Measurements from ENCODE around the gene SRBD1.

SRBD1 gene

GRCh38 chr2:45396671-45397070 is 214.4 kb downstream of the SRBD1 start:
- WGBS, 2 experiments (ENCODE audit: insufficient coverage in 2 of 2) = 90 to 100% methylated on average over 1 of the region's 1 CpG

GRCh38 chr2:45394842-45395241 is 216.2 kb downstream of the SRBD1 start:
- Histone ChIP-seq H3K4me3 (ENCODE audit: extremely low read depth, insufficient read depth, low read length, poor library complexity, severe bottlenecking) (no peak overlapping the region), H3K36me3 (ENCODE audit: control insufficient read depth, insufficient read depth, low read length) (no peaks in the 10 kb centered on the region), H3K9me3 (ENCODE audit: control insufficient read depth, low read length) (no peaks in the 10 kb centered on the region), H3K27ac (ENCODE audit: low read depth, low read length, severe bottlenecking) (no peak overlapping the region), H3K4me1 (ENCODE audit: control insufficient read depth, insufficient read depth, low read length, poor library complexity, severe bottlenecking) (peaks cover 24% of the 10 kb centered on the region)
- WGBS, 2 experiments (ENCODE audit: insufficient coverage in 2 of 2) = 81 to 88% methylated on average over 4 to 7 of the region's 8 CpGs

More at GRCh38 chr2:45396671-45397070, 214.4 kb downstream of the SRBD1 start:
- no peaks in the 10 kb centered on the region for H3K36me3 ChIP-seq (ENCODE audit: control insufficient read depth, insufficient read depth, low read length)
- peaks cover 7% of the 10 kb centered on the region for H3K4me1 ChIP-seq (ENCODE audit: control insufficient read depth, insufficient read depth, low read length, poor library complexity, severe bottlenecking)
- no peak overlapping the region for H3K27ac ChIP-seq (ENCODE audit: low read depth, low read length, severe bottlenecking)
- no peaks in the 10 kb centered on the region for H3K9me3 ChIP-seq (ENCODE audit: control insufficient read depth, low read length)
- no peak overlapping the region for H3K4me3 ChIP-seq (ENCODE audit: extremely low read depth, insufficient read depth, low read length, poor library complexity, severe bottlenecking)

- Histone ChIP-seq H3K4me1 (ENCODE audit: control insufficient read depth, insufficient read depth, low read length, poor library complexity, severe bottlenecking) (peaks cover 26% of the 10 kb centered on the region), H3K36me3 (ENCODE audit: control insufficient read depth, insufficient read depth, low read length) (no peaks in the 10 kb centered on the region), H3K9me3 (ENCODE audit: control insufficient read depth, low read length) (no peaks in the 10 kb centered on the region), H3K4me3 (ENCODE audit: extremely low read depth, insufficient read depth, low read length, poor library complexity, severe bottlenecking) (no peak overlapping the region), H3K27ac (ENCODE audit: low read depth, low read length, severe bottlenecking) (no peak overlapping the region)
Measured at GRCh38 chr2:45394216-45394615, 216.9 kb downstream of the SRBD1 start.

GRCh38 chr2:45391866-45392265 is 219.2 kb downstream of the SRBD1 start:
- Histone ChIP-seq H3K4me3 (ENCODE audit: extremely low read depth, insufficient read depth, low read length, poor library complexity, severe bottlenecking) (no peak overlapping the region), H3K4me1 (ENCODE audit: control insufficient read depth, insufficient read depth, low read length, poor library complexity, severe bottlenecking) (peaks cover 26% of the 10 kb centered on the region), H3K9me3 (ENCODE audit: control insufficient read depth, low read length) (no peaks in the 10 kb centered on the region), H3K36me3 (ENCODE audit: control insufficient read depth, insufficient read depth, low read length) (peaks cover 9% of the 10 kb centered on the region), H3K27ac (ENCODE audit: low read depth, low read length, severe bottlenecking) (no peak overlapping the region)

- H3K4me1 ChIP-seq (ENCODE audit: control insufficient read depth, insufficient read depth, low read length, poor library complexity, severe bottlenecking) = peaks cover 26% of the 10 kb centered on the region
- H3K36me3 ChIP-seq (ENCODE audit: control insufficient read depth, insufficient read depth, low read length) = peaks cover 9% of the 10 kb centered on the region
- H3K27ac ChIP-seq (ENCODE audit: low read depth, low read length, severe bottlenecking) = no peak overlapping the region
- H3K4me3 ChIP-seq (ENCODE audit: extremely low read depth, insufficient read depth, low read length, poor library complexity, severe bottlenecking) = no peak overlapping the region
- H3K9me3 ChIP-seq (ENCODE audit: control insufficient read depth, low read length) = no peaks in the 10 kb centered on the region
- whole genome bisulfite sequencing, 2 experiments (ENCODE audit: insufficient coverage in 2 of 2) = 39 to 73% methylated on average over 2 of the region's 3 CpGs
Measured at GRCh38 chr2:45390861-45391260, 220.2 kb downstream of the SRBD1 start.

GRCh38 chr2:45390441-45390840 is 220.6 kb downstream of the SRBD1 start:
- Histone ChIP-seq H3K9me3 (ENCODE audit: control insufficient read depth, low read length) (no peaks in the 10 kb centered on the region), H3K4me3 (ENCODE audit: extremely low read depth, insufficient read depth, low read length, poor library complexity, severe bottlenecking) (no peak overlapping the region), H3K36me3 (ENCODE audit: control insufficient read depth, insufficient read depth, low read length) (peaks cover 9% of the 10 kb centered on the region), H3K4me1 (ENCODE audit: control insufficient read depth, insufficient read depth, low read length, poor library complexity, severe bottlenecking) (peaks cover 26% of the 10 kb centered on the region), H3K27ac (ENCODE audit: low read depth, low read length, severe bottlenecking) (peak overlapping the region; percentile 33)
- WGBS, 2 experiments (ENCODE audit: insufficient coverage in 2 of 2) = 33 to 50% methylated on average over 2 of the region's 2 CpGs

GRCh38 chr2:45388541-45389100 is 222.4 kb downstream of the SRBD1 start:
- WGBS, 2 experiments (ENCODE audit: insufficient coverage in 2 of 2) = 90 to 100% methylated on average over 2 of the region's 4 CpGs
- Histone ChIP-seq H3K9me3 (ENCODE audit: control insufficient read depth, low read length) (no peaks in the 10 kb centered on the region), H3K36me3 (ENCODE audit: control insufficient read depth, insufficient read depth, low read length) (peaks cover 9% of the 10 kb centered on the region), H3K27ac (ENCODE audit: low read depth, low read length, severe bottlenecking) (no peak overlapping the region), H3K4me3 (ENCODE audit: extremely low read depth, insufficient read depth, low read length, poor library complexity, severe bottlenecking) (no peak overlapping the region), H3K4me1 (ENCODE audit: control insufficient read depth, insufficient read depth, low read length, poor library complexity, severe bottlenecking) (peaks cover 26% of the 10 kb centered on the region)

GRCh38 chr2:45382744-45383143 is 228.3 kb downstream of the SRBD1 start:
- no peaks in the 10 kb centered on the region for H3K9me3 ChIP-seq (ENCODE audit: control insufficient read depth, low read length)
- no peak overlapping the region for H3K27ac ChIP-seq (ENCODE audit: low read depth, low read length, severe bottlenecking)
- H3K36me3 ChIP-seq (ENCODE audit: control insufficient read depth, insufficient read depth, low read length) = peaks cover 6% of the 10 kb centered on the region
- H3K4me1 ChIP-seq (ENCODE audit: control insufficient read depth, insufficient read depth, low read length, poor library complexity, severe bottlenecking) = peaks cover 6% of the 10 kb centered on the region
- H3K4me3 ChIP-seq (ENCODE audit: extremely low read depth, insufficient read depth, low read length, poor library complexity, severe bottlenecking) = no peak overlapping the region
- no CpG with 5 or more reads among the region's 1 CpG for WGBS, 2 experiments (ENCODE audit: insufficient coverage in 2 of 2)

DNA sequence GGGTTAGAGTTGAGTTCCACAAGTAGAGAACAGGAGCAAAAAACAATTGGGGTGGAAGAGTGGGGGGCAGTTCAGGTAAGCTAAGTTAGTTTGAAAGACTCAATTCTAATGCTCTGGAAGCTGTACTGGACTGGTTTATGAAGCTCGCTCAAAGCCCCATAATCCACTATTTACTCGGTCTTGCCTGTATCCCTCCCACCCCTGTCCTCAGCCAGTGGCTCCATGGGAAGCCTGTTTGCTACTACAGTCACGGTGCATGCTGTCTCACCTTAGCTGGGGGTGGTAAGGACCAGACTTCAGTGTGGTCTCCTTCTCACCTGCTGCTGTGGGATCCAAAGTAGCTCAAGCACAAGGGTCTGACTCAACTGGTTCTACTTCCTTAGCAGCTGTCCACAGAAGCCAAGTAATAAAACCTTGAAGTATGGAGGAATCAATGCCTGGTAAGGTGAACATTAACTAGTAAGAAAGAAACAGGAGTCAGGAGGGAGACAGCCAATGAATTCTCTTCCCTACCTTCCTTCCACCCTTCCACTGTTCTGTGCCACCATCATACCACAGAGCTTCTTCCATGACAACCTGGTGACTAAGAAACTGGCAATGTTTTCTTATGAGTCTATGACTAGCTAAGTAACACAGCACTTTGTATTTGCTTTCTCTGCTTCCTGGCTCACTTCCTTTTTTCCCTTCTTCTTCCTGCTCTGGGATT is 230.8 kb downstream of the SRBD1 start:
- WGBS, 2 experiments (ENCODE audit: insufficient coverage in 2 of 2) = 95 to 100% methylated on average over 2 to 3 of the region's 3 CpGs
- Histone ChIP-seq H3K4me1 (ENCODE audit: control insufficient read depth, insufficient read depth, low read length, poor library complexity, severe bottlenecking) (peaks cover 6% of the 10 kb centered on the region), H3K9me3 (ENCODE audit: control insufficient read depth, low read length) (no peaks in the 10 kb centered on the region), H3K27ac (ENCODE audit: low read depth, low read length, severe bottlenecking) (no peak overlapping the region), H3K36me3 (ENCODE audit: control insufficient read depth, insufficient read depth, low read length) (no peaks in the 10 kb centered on the region), H3K4me3 (ENCODE audit: extremely low read depth, insufficient read depth, low read length, poor library complexity, severe bottlenecking) (no peak overlapping the region)

DNA sequence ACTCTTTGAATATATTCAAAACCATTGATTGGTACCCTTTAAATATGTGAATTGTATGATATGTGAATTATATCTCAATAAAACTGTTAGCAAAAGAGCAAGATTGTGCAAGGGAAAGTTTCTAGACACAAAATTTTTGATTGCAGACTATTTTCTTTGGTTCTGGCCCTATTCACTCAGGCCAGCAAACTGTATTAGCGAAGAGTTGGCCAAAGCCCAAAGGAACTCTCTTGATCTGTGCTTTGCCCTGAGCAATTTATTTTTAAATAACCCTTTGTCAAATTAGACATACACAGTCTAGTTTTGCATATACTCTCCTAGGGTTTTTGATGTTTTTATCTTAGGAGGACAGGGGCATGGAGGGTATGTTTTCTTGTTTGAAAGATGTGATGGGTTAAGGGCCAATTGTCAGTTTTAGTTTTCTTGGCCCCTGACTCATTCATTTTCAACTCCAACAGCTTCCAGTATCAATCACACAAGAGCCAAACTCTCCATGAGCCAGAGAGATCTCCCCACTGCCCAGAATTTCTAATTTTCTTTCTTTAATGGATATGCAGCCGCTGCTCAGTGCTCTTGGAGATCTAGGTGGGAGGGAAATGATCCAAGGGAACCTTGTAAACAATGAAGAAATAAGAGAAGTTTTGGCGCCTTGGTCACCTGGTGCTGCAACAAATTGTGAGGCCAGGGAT is 231.5 kb downstream of the SRBD1 start:
- Histone ChIP-seq H3K27ac (ENCODE audit: low read depth, low read length, severe bottlenecking) (no peak overlapping the region), H3K4me3 (ENCODE audit: extremely low read depth, insufficient read depth, low read length, poor library complexity, severe bottlenecking) (no peak overlapping the region), H3K36me3 (ENCODE audit: control insufficient read depth, insufficient read depth, low read length) (no peaks in the 10 kb centered on the region), H3K9me3 (ENCODE audit: control insufficient read depth, low read length) (no peaks in the 10 kb centered on the region), H3K4me1 (ENCODE audit: control insufficient read depth, insufficient read depth, low read length, poor library complexity, severe bottlenecking) (peaks cover 6% of the 10 kb centered on the region)
- WGBS, 2 experiments (ENCODE audit: insufficient coverage in 2 of 2) = 89 to 100% methylated on average over 2 to 3 of the region's 3 CpGs

GRCh38 chr2:45373534-45373933 is 237.5 kb downstream of the SRBD1 start:
- no peak overlapping the region for H3K4me3 ChIP-seq (ENCODE audit: extremely low read depth, insufficient read depth, low read length, poor library complexity, severe bottlenecking)
- H3K4me1 ChIP-seq (ENCODE audit: control insufficient read depth, insufficient read depth, low read length, poor library complexity, severe bottlenecking) = no peaks in the 10 kb centered on the region
- WGBS, 2 experiments (ENCODE audit: insufficient coverage in 2 of 2) = no CpG with 5 or more reads among the region's 2 CpGs
- no peaks in the 10 kb centered on the region for H3K36me3 ChIP-seq (ENCODE audit: control insufficient read depth, insufficient read depth, low read length)
- H3K27ac ChIP-seq (ENCODE audit: low read depth, low read length, severe bottlenecking) = no peak overlapping the region
- no peaks in the 10 kb centered on the region for H3K9me3 ChIP-seq (ENCODE audit: control insufficient read depth, low read length)
